K562 (cell line): ENCODE measurements around the gene MN1. TPM values are rescaled to one million over a fixed set of nuclear protein-coding genes. Genes with fewer than 3 reads are reported as not detected.
A peak's percentile ranks its signal among the peaks of the same experiment; 100 is the strongest.

Source experiments
- ATAC-seq: fragments of 200-7000 bp; cut with Tn5 transposase; 3 replicates; pipeline ENCODE4 v1.9.1; 2020; ENCODE audit warnings: moderate library complexity
- BruUV-seq: library from RNA; stranded (reverse); fragments of 400-500 nt; replicated peaks from 2 replicates; lab custom pipeline; 2021; lab: Mats Ljungman, UMichigan
- CTCF ChIA-PET: fragments of 300-600 bp; formaldehyde crosslinking; extraction: SDS; loops from one replicate; lab custom pipeline; 2021; ENCODE audit warnings: low intra/inter-chr PET ratio; lab: Yijun Ruan, JAX
- POLR2A ChIA-PET: fragments of 300-600, 350-650 bp; sonication (Branson Sonifier 250); formaldehyde crosslinking; extraction: SDS; loops from one replicate; lab custom pipeline; 2021; ENCODE audit warnings: antibody characterized with exemption, inconsistent platforms; lab: Yijun Ruan, JAX
- DNase-seq, 4 experiments: peaks; one replicate each; pipeline versions ENCODE4 v3.0.0 to v3.0.0-alpha.2; 2011 to 2018; ENCODE audit warnings: low spot score in 3 of 4, mixed read lengths in 3 of 4; ENCODE audit errors: extremely low read depth in 1 of 4
- FAIRE-seq: peaks from 2 replicates; lab custom pipeline; 2011; peaks lifted over from hg19 to GRCh38; lab: Jason Lieb, UNC
- H2AFZ ChIP-seq: 2 replicates; pipeline ENCODE4 v1.6.0; 2011; ENCODE audit warnings: low read depth, low read length, control low read depth, inconsistent platforms
- H3K27ac ChIP-seq: fragments of 200-600 bp; 3 replicates; pipeline ENCODE4 v1.8.0; 2011; ENCODE audit warnings: low read depth, mild to moderate bottlenecking, control low read depth, inconsistent platforms, low read length, moderate library complexity, mixed read lengths; ENCODE audit errors: extremely low read depth
- H3K27me3 ChIP-seq, 2 experiments: fragments of 300-600 bp in 1 of 2; 2 replicates in 1 of 2; 3 replicates in 1 of 2; pipeline versions ENCODE4 v1.6.0 to v1.8.0; 2011; ENCODE audit warnings: inconsistent platforms in 2 of 2, low read length in 2 of 2, mild to moderate bottlenecking in 1 of 2, mixed read lengths in 1 of 2, moderate library complexity in 1 of 2; ENCODE audit not compliant: control insufficient read depth in 2 of 2, insufficient read depth in 2 of 2
- H3K36me3 ChIP-seq: fragments of 300-600 bp; 3 replicates; pipeline ENCODE4 v1.8.0; 2011; ENCODE audit warnings: mild to moderate bottlenecking, low read length, inconsistent platforms; ENCODE audit not compliant: control insufficient read depth, insufficient read depth
- H3K4me1 ChIP-seq, 2 experiments: fragments of 200-600 bp in 1 of 2; replicated peaks in 1 of 2; 2 replicates in 1 of 2; 3 replicates in 1 of 2; pipeline versions ENCODE4 v1.5.1 to v1.8.0; 2011; ENCODE audit warnings: inconsistent platforms in 2 of 2, low read length in 2 of 2, mild to moderate bottlenecking in 1 of 2, mixed read lengths in 1 of 2, moderate library complexity in 1 of 2; ENCODE audit not compliant: control insufficient read depth in 2 of 2, insufficient read depth in 2 of 2
- H3K4me2 ChIP-seq: 2 replicates; pipeline ENCODE4 v1.6.1; 2011; ENCODE audit warnings: low read length, control low read depth, inconsistent platforms, mixed read lengths; ENCODE audit not compliant: insufficient read depth
- H3K4me3 ChIP-seq: fragments of 200-600 bp; sonication (generic), shearing (Covaris generic); 2 replicates; pipeline ENCODE4 v1.5.1; 2016; ENCODE audit warnings: control low read depth, inconsistent platforms
- H3K79me2 ChIP-seq: fragments of 200-600 bp; 3 replicates; pipeline ENCODE4 v1.8.0; 2011; ENCODE audit warnings: low read length, inconsistent platforms; ENCODE audit not compliant: control insufficient read depth, insufficient read depth
- H3K9ac ChIP-seq, 2 experiments: 2 replicates each; pipeline versions ENCODE4 v1.6.0 to v1.6.1; 2011; ENCODE audit warnings: low read depth in 2 of 2, low read length in 2 of 2, control low read depth in 1 of 2, inconsistent platforms in 1 of 2, mild to moderate bottlenecking in 1 of 2, mixed read lengths in 1 of 2; ENCODE audit not compliant: insufficient read depth in 1 of 2
- H3K9me1 ChIP-seq: one replicate; pipeline ENCODE4 v1.6.0; 2011; ENCODE audit warnings: inconsistent platforms, mild to moderate bottlenecking, low read length, moderate library complexity; ENCODE audit not compliant: control insufficient read depth, insufficient read depth
- H3K9me3 ChIP-seq: replicated peaks from 2 replicates; pipeline ENCODE4 v1.5.1; 2011; ENCODE audit warnings: low read depth, low read length, inconsistent platforms; ENCODE audit not compliant: control insufficient read depth, insufficient read depth
- H4K20me1 ChIP-seq: replicated peaks from 2 replicates; pipeline ENCODE4 v1.6.1; 2011; ENCODE audit warnings: low read length, inconsistent platforms, mixed read lengths; ENCODE audit not compliant: control insufficient read depth, insufficient read depth
- C11orf30 ChIP-seq: fragments of 450-650 bp; IDR thresholded peaks from 2 replicates; pipeline ENCODE4 v1.6.1; 2016; ENCODE audit warnings: low read depth, mild to moderate bottlenecking
- CXXC5 ChIP-seq: fragments of 250-450 bp; sonication (Bioruptor Pico); IDR thresholded peaks from 2 replicates; pipeline ENCODE4 v1.8.0; 2022; ENCODE audit warnings: inconsistent platforms, mild to moderate bottlenecking, moderate library complexity
- GABPB1 ChIP-seq: sonication (generic); formaldehyde crosslinking; IDR thresholded peaks from 2 replicates; pipeline ENCODE4 v1.8.0; 2022; ENCODE audit warnings: mild to moderate bottlenecking, missing genetic modification reagents
- GATAD2B ChIP-seq: fragments of 450-650 bp; IDR thresholded peaks from 2 replicates; pipeline ENCODE4 v1.6.1; 2017; ENCODE audit warnings: mild to moderate bottlenecking, borderline replicate concordance
- RBFOX2 ChIP-seq: fragments of 200-400 bp; formaldehyde crosslinking; IDR thresholded peaks from 2 replicates; pipeline ENCODE4 v1.6.1; 2017; ENCODE audit warnings: low read depth, mild to moderate bottlenecking, low read length, moderate library complexity
- RFX5 ChIP-seq: IDR thresholded peaks from 2 replicates; pipeline ENCODE4 v1.6.1; 2011; ENCODE audit warnings: low read depth, mild to moderate bottlenecking, improper control_type of control experiment, low read length
- SMARCB1 ChIP-seq: IDR thresholded peaks from 2 replicates; pipeline ENCODE4 v1.6.1; 2011; ENCODE audit warnings: improper control_type of control experiment, low read depth; ENCODE audit not compliant: insufficient read length
- SMARCC2 ChIP-seq: fragments of 450-650 bp; IDR thresholded peaks from 2 replicates; pipeline ENCODE4 v1.6.1; 2017; ENCODE audit warnings: antibody characterized with exemption, moderate library complexity, mild to moderate bottlenecking, low read depth
- SMC3 ChIP-seq: conservative IDR thresholded peaks from 2 replicates; pipeline ENCODE4 v1.6.1; 2011; ENCODE audit warnings: low read depth, low read length, improper control_type of control experiment; ENCODE audit not compliant: insufficient read depth
- SPI1 ChIP-seq: IDR thresholded peaks from 2 replicates; pipeline ENCODE4 v1.6.1; 2011; ENCODE audit warnings: low read depth, low read length, control low read depth, borderline replicate concordance
- ZNF124 ChIP-seq: sonication (generic); formaldehyde crosslinking; IDR thresholded peaks from 2 replicates; pipeline ENCODE4 v1.8.1; 2022; ENCODE audit warnings: missing genetic modification reagents
- WGBS: fragments of 100-300 bp; shearing (Covaris generic); methylation state at CpG from one replicate; pipeline ENCODE4 v1.1.6; 2016; ENCODE audit warnings: low coverage, mixed read lengths; ENCODE audit not compliant: insufficient coverage; ENCODE audit errors: missing lambda C conversion rate; 5-methylcytosine and 5-hydroxymethylcytosine counted together
- in situ Hi-C: fragments of 300-500 bp; cut with MboI; formaldehyde crosslinking; loops from 4 replicates; pipeline ENCODE4 v1.15.0; 2018; ENCODE audit warnings: inconsistent platforms, mixed read lengths
- intact Hi-C: fragments of 100-400 bp; cut with micrococcal nuclease; formaldehyde crosslinking; loops from 2 replicates; pipeline ENCODE4 v1.14.2; 2022
- polyA plus RNA-seq, 8 experiments: library from polyadenylated mRNA; depleted of rRNA in 4 of 8; stranded (reverse) in 5 of 8; unstranded in 3 of 8; fragments of >200 nt; fragmentation: Nextera tagmentation in 2 of 8; fragmentation: Illumina TruSeq in 1 of 8; extraction: Ambion mirVana in 2 of 8; extraction: Trizol in 1 of 8; gene quantifications; 2 replicates each; pipeline versions ENCODE4 v1.2.1 to v1.2.3, GENCODE V29; 2011 to 2014; ENCODE audit warnings: inconsistent platforms in 1 of 8, missing spikeins in 1 of 8
- total RNA-seq, 7 experiments: library from RNA; depleted of rRNA in 6 of 7; stranded (reverse); fragments of >200 nt in 6 of 7; fragmentation: Illumina TruSeq in 2 of 7; extraction: Trizol in 2 of 7; gene quantifications; 2 replicates each; pipeline versions ENCODE4 v1.2.1 to v1.2.3, GENCODE V29; 2011 to 2021; ENCODE audit warnings: low replicate concordance in 1 of 7

Gene MN1
- total and polyA plus RNA-seq, 9 of the 15 experiments (the other 6 are each of a cell fraction or from before 2014, with no cell fraction given), result under 0.01 to 0.05 (median 0.03) TPM; not detected in 5

DNA sequence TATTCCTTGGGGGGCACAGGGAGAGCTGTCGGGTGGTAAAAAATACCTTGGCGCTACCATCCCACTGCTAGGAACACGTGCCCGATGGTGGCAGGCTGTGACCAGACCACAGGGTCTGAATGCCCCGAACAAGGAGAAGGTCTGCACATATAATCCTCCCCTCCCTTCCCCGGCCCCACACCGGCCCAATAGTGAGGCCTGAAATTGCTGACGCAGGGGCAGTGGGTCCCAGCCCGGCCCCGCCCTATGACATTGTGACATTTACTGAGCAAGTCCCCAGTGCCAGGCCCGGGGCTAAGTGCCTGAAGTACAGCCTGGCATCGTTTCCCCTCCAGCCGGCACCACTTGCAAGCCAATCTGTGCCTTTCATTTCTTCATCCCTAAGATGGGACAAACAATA is 19.5 kb downstream of the MN1 start:
- no peaks in the 10 kb centered on the region for H3K9me1 ChIP-seq
- H3K27me3 ChIP-seq, result peaks cover 2 to 9% of the 10 kb centered on the region in 2 experiments; a peak in 3 of 5 replicates
- H2AFZ ChIP-seq, result no peak overlapping the region
- in situ Hi-C loops (no loop called here), intact Hi-C loops (no loop called here)
- no peak for FAIRE-seq
- ChIA-PET POLR2A (interaction anchor here (0.6 kb wide), 1 partner anchor 143 kb away, joined by 3 read pairs; no protein-coding TSS in a partner anchor), CTCF (no interaction called here)
- no peak overlapping the region for H3K27ac ChIP-seq
- no peaks in the 10 kb centered on the region; a peak in 1 of 5 replicates for H3K4me1 ChIP-seq
- peak; percentile 44; the same call in 2 of the 3 replicates for ATAC-seq
- DNase-seq, result no peak
- H4K20me1 ChIP-seq, result no peaks in the 10 kb centered on the region
- TF ChIP-seq ZNF124 (no peak), C11orf30 (0 out of 2 replicates have a peak, but pooled peaks have one; percentile 17), GABPB1 (no peak), SPI1 (no peak), SMARCB1 (no peak), RFX5 (no peak)
- WGBS, result 3% methylated on average over 4 of the region's 13 CpGs
- no peaks in the 10 kb centered on the region for H3K36me3 ChIP-seq
- no TSS peak for BruUV-seq
- H3K9me3 ChIP-seq, result 0 out of 2 replicates have a peak, but pooled peaks cover 2% of the 10 kb centered on the region
- H3K4me3 ChIP-seq, result no peak overlapping the region
- H3K79me2 ChIP-seq, result no peaks in the 10 kb centered on the region
- H3K4me2 ChIP-seq, result no peak overlapping the region
- no peak overlapping the region for H3K9ac ChIP-seq

DNA sequence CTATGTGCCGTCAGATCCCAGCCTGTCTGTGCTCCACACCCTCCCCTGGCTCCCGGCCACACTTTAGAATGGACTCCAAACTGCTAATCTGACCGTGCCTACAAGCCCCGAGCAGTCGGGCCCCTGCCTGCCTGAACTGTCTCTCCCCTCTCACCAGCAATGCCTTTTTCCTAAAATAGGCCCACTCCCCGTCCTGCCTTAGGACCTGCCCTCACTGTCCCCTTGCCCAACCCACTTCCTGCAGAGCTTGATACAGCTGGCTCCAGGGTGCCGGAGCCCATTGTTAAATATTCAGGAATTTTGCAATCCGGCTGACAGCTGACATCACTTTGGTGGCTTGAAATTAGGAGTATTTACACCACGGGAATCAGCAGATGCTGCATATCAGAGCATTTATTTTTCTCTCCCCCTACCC is 21.4 kb downstream of the MN1 start:
- in situ Hi-C loops (no loop called here), intact Hi-C loops (no loop called here)
- no peak for TF ChIP-seq CXXC5 (CRISPR knock-in tag)
- TF ChIP-seq RBFOX2, result no peak
- TF ChIP-seq SMC3, result no peak
- no peak for TF ChIP-seq SMARCC2
- no peak for TF ChIP-seq GATAD2B
- Histone ChIP-seq H3K4me3 (no peak overlapping the region), H4K20me1 (no peaks in the 10 kb centered on the region), H3K9ac (no peak overlapping the region), H3K4me1 (no peaks in the 10 kb centered on the region; a peak in 1 of 5 replicates), H2AFZ (no peak overlapping the region), H3K27ac (no peak overlapping the region), H3K4me2 (no peak overlapping the region), H3K79me2 (no peaks in the 10 kb centered on the region), H3K36me3 (no peaks in the 10 kb centered on the region), H3K9me1 (no peaks in the 10 kb centered on the region), H3K27me3 (peaks cover 3 to 5% of the 10 kb centered on the region in 2 experiments; a peak in 3 of 5 replicates), H3K9me3 (0 out of 2 replicates have a peak, but pooled peaks cover 2% of the 10 kb centered on the region)
- 8% methylated on average over 9 of the region's 9 CpGs for WGBS
- ATAC-seq (no peak), DNase-seq (no peak), FAIRE-seq (no peak)
- ChIA-PET CTCF (no interaction called here), POLR2A (no interaction called here)
- no TSS peak for BruUV-seq
